GM12878 (cell line): ENCODE results near the gene ZNF80. TPM values are rescaled to one million over a fixed set of nuclear protein-coding genes. Genes with fewer than 3 reads are reported as not detected.

Experiments
- ATAC-seq: fragments of 200-7000 bp; cut with Tn5 transposase; 3 replicates; pipeline ENCODE4 v1.9.1; 2020; ENCODE audit warnings: mild to moderate bottlenecking, moderate library complexity
- BruUV-seq: library from RNA; stranded (reverse); fragments of 400-500 nt; replicated peaks from 2 replicates; lab custom pipeline; 2021; lab: Mats Ljungman, UMichigan
- CTCF ChIA-PET: fragments of 300-600 bp; sonication (Branson Sonifier 250); formaldehyde crosslinking; extraction: SDS; loops from one replicate; lab custom pipeline; 2021; ENCODE audit warnings: inconsistent platforms; lab: Yijun Ruan, JAX
- POLR2A ChIA-PET: fragments of 350-600 bp; formaldehyde crosslinking; extraction: SDS; loops from one replicate; lab custom pipeline; 2021; ENCODE audit warnings: inconsistent platforms; lab: Charles Lee
- RAD21 ChIA-PET: fragments of 300-600 bp; sonication (Branson Sonifier 250); formaldehyde crosslinking; loops from one replicate; lab custom pipeline; 2023; ENCODE audit warnings: antibody characterized with exemption; ENCODE audit not compliant: unreplicated experiment; lab: Charles Lee
- SMC1A ChIA-PET: fragments of 300-600 bp; sonication (Branson Sonifier 250); formaldehyde crosslinking; loops from one replicate; lab custom pipeline; 2023; ENCODE audit not compliant: unreplicated experiment, uncharacterized antibody; lab: Charles Lee
- DNase-seq: peaks from one replicate; pipeline ENCODE4 v3.0.0-alpha.2; 2011; ENCODE audit warnings: low read depth, low spot score
- FAIRE-seq: peaks from 3 replicates; lab custom pipeline; 2011; peaks lifted over from hg19 to GRCh38; lab: Jason Lieb, UNC
- H2AFZ ChIP-seq: 2 replicates; pipeline ENCODE4 v1.6.0; 2011; ENCODE audit warnings: low read depth, low read length, control low read depth; ENCODE audit not compliant: control insufficient read depth
- H3K27ac ChIP-seq: 2 replicates; pipeline ENCODE4 v1.5.1; 2011; ENCODE audit warnings: control low read depth; ENCODE audit not compliant: control insufficient read depth, insufficient read depth
- H3K27me3 ChIP-seq, 2 experiments: replicated peaks in 1 of 2; 2 replicates each; pipeline versions ENCODE4 v1.6.0 to v1.6.1; 2011; ENCODE audit warnings: low read length in 1 of 2; ENCODE audit not compliant: control insufficient read depth in 2 of 2, insufficient read depth in 2 of 2
- H3K36me3 ChIP-seq, 2 experiments: 2 replicates each; pipeline ENCODE4 v1.5.1; 2011; ENCODE audit warnings: low read length in 1 of 2; ENCODE audit not compliant: control insufficient read depth in 2 of 2, insufficient read depth in 2 of 2
- H3K4me1 ChIP-seq: 2 replicates; pipeline ENCODE4 v1.6.1; 2011; ENCODE audit warnings: mild to moderate bottlenecking, low read length, moderate library complexity, mixed read lengths; ENCODE audit not compliant: control insufficient read depth, insufficient read depth
- H3K4me2 ChIP-seq: 2 replicates; pipeline ENCODE4 v1.6.0; 2011; ENCODE audit warnings: control low read depth; ENCODE audit not compliant: control insufficient read depth, insufficient read depth
- H3K4me3 ChIP-seq: fragments of 200-600 bp; sonication (generic); 2 replicates; pipeline ENCODE4 v1.5.1; 2016
- H3K79me2 ChIP-seq: 2 replicates; pipeline ENCODE4 v1.6.0; 2011; ENCODE audit warnings: low read length; ENCODE audit not compliant: control insufficient read depth, insufficient read depth
- H3K9ac ChIP-seq: 2 replicates; pipeline ENCODE4 v1.8.0; 2011; ENCODE audit warnings: low read length, control low read depth, mixed read lengths; ENCODE audit not compliant: control insufficient read depth, insufficient read depth
- H3K9me3 ChIP-seq: replicated peaks from 3 replicates; pipeline ENCODE4 v1.5.1; 2011; ENCODE audit warnings: mild to moderate bottlenecking, low read length; ENCODE audit not compliant: control insufficient read depth, insufficient read depth
- H4K20me1 ChIP-seq: 2 replicates; pipeline ENCODE4 v1.6.0; 2011; ENCODE audit not compliant: control insufficient read depth, insufficient read depth
- ATF7 ChIP-seq: fragments of 450-650 bp; IDR thresholded peaks from 2 replicates; pipeline ENCODE4 v1.6.1; 2016; ENCODE audit warnings: low read depth, mild to moderate bottlenecking
- CBX3 ChIP-seq: fragments of 200-600 bp; sonication (generic); IDR thresholded peaks from 2 replicates; pipeline ENCODE4 v1.6.1; 2016; ENCODE audit warnings: low read depth, borderline replicate concordance
- HCFC1 ChIP-seq: fragments of 150-350 bp; IDR thresholded peaks from 2 replicates; pipeline ENCODE4 v1.6.1; 2014; ENCODE audit warnings: low read length
- IRF4 ChIP-seq: IDR thresholded peaks from 2 replicates; pipeline ENCODE4 v1.6.1; 2011; ENCODE audit warnings: low read depth, low read length
- MYB ChIP-seq: fragments of 150-350 bp; IDR thresholded peaks from 2 replicates; pipeline ENCODE4 v1.6.1; 2014; ENCODE audit warnings: mild to moderate bottlenecking, low read depth, low read length, borderline replicate concordance
- NFIC ChIP-seq: IDR thresholded peaks from 2 replicates; pipeline ENCODE4 v1.6.1; 2012; ENCODE audit warnings: low read depth, mild to moderate bottlenecking, inconsistent platforms, low read length, moderate library complexity
- RBBP5 ChIP-seq: fragments of 200-600 bp; sonication (generic); conservative IDR thresholded peaks from 2 replicates; pipeline ENCODE4 v1.6.1; 2016
- SMAD1 ChIP-seq: fragments of 450-650 bp; IDR thresholded peaks from 2 replicates; pipeline ENCODE4 v1.6.1; 2018; ENCODE audit warnings: mild to moderate bottlenecking, low read depth; ENCODE audit not compliant: partially characterized antibody
- ZSCAN29 ChIP-seq: fragments of 450-650 bp; IDR thresholded peaks from 2 replicates; pipeline ENCODE4 v1.6.1; 2017; ENCODE audit warnings: mild to moderate bottlenecking, moderate library complexity
- WGBS: methylation state at CpG from one replicate; pipeline ENCODE4 v1.1.6; 2016; ENCODE audit warnings: low lambda C conversion rate; ENCODE audit not compliant: insufficient replicate concordance, insufficient coverage; ENCODE audit errors: missing lambda C conversion rate; 5-methylcytosine and 5-hydroxymethylcytosine counted together
- in situ Hi-C: fragments of 300-500 bp; cut with MboI; formaldehyde crosslinking; loops from 9 replicates; pipeline ENCODE4 v1.14.3; 2018; ENCODE audit warnings: mixed read lengths
- intact Hi-C: fragments of 100-400 bp; cut with micrococcal nuclease; formaldehyde crosslinking; loops from one replicate; pipeline ENCODE4 v1.14.2; 2022; ENCODE audit not compliant: unreplicated experiment
- polyA plus RNA-seq, 11 experiments: library from polyadenylated mRNA; depleted of rRNA in 4 of 11; unstranded in 6 of 11; stranded (reverse) in 5 of 11; fragments of >200 nt; fragmentation: Nextera tagmentation in 4 of 11; fragmentation: Illumina TruSeq in 1 of 11; extraction: Ambion mirVana in 4 of 11; extraction: Trizol in 1 of 11; gene quantifications; 1 replicate in 1 of 11; 2 replicates in 10 of 11; pipeline versions ENCODE4 v1.2.1 to v1.2.3, GENCODE V29; 2011 to 2016; ENCODE audit warnings: inconsistent platforms in 2 of 11, missing spikeins in 2 of 11, low read depth in 1 of 11
- total RNA-seq, 4 experiments: library from RNA; depleted of rRNA in 3 of 4; stranded (reverse); fragments of >200 nt in 3 of 4; fragmentation: Illumina TruSeq in 1 of 4; extraction: Trizol in 1 of 4; gene quantifications; 2 replicates each; pipeline versions ENCODE4 v1.2.1 to v1.2.3, GENCODE V29; 2013 to 2021
- TF ChIP-seq, protein P1 (sequence below): IDR thresholded peaks from 2 replicates; pipeline ENCODE4 v1.6.1; 2011; ENCODE audit warnings: low read depth, low read length, improper control_type of control experiment, borderline replicate concordance
- TF ChIP-seq, protein P2 (sequence below): IDR thresholded peaks from 2 replicates; pipeline ENCODE4 v1.6.1; 2012; ENCODE audit warnings: low read depth, low read length, improper control_type of control experiment
- TF ChIP-seq, protein P3 (sequence below): fragments of 450-650 bp; IDR thresholded peaks from 2 replicates; pipeline ENCODE4 v1.6.1; 2016; ENCODE audit warnings: mild to moderate bottlenecking

Gene ZNF80
- total and polyA plus RNA-seq, 10 of the 15 experiments (the other 5 are each of a cell fraction or from before 2014, with no cell fraction given): not detected

DNA sequence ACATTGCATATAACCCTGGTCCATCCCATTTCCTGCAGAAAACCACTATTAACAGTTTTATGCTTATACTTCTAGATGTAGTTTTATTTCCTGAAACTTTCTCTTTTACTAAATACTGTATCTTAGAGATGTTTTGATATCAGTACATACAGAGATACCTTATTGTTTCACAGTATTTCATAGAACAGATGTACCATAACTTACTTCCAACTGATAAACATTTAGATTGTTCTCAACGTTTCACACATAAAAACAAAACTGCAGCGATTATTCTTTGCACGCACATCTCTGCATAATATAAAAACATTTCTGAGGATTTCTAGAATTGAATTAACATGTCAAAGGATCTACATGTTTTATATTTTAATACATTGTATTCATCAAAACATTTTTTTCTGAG, 2.6 kb downstream of the ZNF80 start:
- Histone ChIP-seq H3K4me2 (no peak overlapping the region), H2AFZ (no peak overlapping the region), H3K27ac (no peak overlapping the region), H3K27me3 (no peaks in the 10 kb centered on the region; a peak in 2 of 4 replicates), H3K4me1 (no peaks in the 10 kb centered on the region), H3K79me2 (no peaks in the 10 kb centered on the region), H4K20me1 (no peaks in the 10 kb centered on the region), H3K4me3 (no peak overlapping the region), H3K36me3 (no peaks in the 10 kb centered on the region), H3K9ac (no peak overlapping the region), H3K9me3 (no peaks in the 10 kb centered on the region; the same call in 2 of the 3 replicates)
- RAD21 ChIA-PET: no interaction called here
- SMC1A ChIA-PET: interaction anchor here (1.5 kb wide), 1 partner anchor 56 kb away, joined by 3 read pairs; no protein-coding TSS in a partner anchor
- DNase-seq (no peak), ATAC-seq (no peak), FAIRE-seq (no peak)
- POLR2A ChIA-PET: no interaction called here
- no TSS peak for BruUV-seq
- intact Hi-C loops: no loop called here
- in situ Hi-C loops: no loop called here
- CTCF ChIA-PET: interaction anchor here (0.9 kb wide), 1 partner anchor 67 kb away, joined by 3 read pairs; no protein-coding TSS in a partner anchor
- TF ChIP-seq SMAD1: no peak
- TF ChIP-seq ATF7: no peak
- TF ChIP-seq, protein P1, sequence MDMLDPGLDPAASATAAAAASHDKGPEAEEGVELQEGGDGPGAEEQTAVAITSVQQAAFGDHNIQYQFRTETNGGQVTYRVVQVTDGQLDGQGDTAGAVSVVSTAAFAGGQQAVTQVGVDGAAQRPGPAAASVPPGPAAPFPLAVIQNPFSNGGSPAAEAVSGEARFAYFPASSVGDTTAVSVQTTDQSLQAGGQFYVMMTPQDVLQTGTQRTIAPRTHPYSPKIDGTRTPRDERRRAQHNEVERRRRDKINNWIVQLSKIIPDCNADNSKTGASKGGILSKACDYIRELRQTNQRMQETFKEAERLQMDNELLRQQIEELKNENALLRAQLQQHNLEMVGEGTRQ: no peak
- no peak for TF ChIP-seq HCFC1
- no peak for TF ChIP-seq CBX3
- no peak for TF ChIP-seq MYB
- no peak for TF ChIP-seq RBBP5
- no peak for TF ChIP-seq ZSCAN29
- TF ChIP-seq NFIC: no peak
- no peak for TF ChIP-seq IRF4
- TF ChIP-seq, protein P2, sequence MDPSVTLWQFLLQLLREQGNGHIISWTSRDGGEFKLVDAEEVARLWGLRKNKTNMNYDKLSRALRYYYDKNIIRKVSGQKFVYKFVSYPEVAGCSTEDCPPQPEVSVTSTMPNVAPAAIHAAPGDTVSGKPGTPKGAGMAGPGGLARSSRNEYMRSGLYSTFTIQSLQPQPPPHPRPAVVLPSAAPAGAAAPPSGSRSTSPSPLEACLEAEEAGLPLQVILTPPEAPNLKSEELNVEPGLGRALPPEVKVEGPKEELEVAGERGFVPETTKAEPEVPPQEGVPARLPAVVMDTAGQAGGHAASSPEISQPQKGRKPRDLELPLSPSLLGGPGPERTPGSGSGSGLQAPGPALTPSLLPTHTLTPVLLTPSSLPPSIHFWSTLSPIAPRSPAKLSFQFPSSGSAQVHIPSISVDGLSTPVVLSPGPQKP: no peak
- TF ChIP-seq, protein P3, sequence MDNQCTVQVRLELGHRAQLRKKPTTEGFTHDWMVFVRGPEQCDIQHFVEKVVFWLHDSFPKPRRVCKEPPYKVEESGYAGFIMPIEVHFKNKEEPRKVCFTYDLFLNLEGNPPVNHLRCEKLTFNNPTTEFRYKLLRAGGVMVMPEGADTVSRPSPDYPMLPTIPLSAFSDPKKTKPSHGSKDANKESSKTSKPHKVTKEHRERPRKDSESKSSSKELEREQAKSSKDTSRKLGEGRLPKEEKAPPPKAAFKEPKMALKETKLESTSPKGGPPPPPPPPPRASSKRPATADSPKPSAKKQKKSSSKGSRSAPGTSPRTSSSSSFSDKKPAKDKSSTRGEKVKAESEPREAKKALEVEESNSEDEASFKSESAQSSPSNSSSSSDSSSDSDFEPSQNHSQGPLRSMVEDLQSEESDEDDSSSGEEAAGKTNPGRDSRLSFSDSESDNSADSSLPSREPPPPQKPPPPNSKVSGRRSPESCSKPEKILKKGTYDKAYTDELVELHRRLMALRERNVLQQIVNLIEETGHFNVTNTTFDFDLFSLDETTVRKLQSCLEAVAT: no peak
- WGBS: 84% methylated on average over 3 of the region's 3 CpGs
